Subcutaneous adipose tissue (tissue), 4 donors: ENCODE measurements around the gene CAMTA1. TPM values are rescaled to one million over a fixed set of nuclear protein-coding genes. Genes with fewer than 3 reads are reported as not detected.

Experiments
- total RNA-seq, 4 donors: library from RNA; depleted of rRNA; stranded (reverse); fragments of >200 nt; gene quantifications; one replicate each; pipeline ENCODE4 v1.1.0, GENCODE V29; 2016
- TF ChIP-seq, protein P1 (sequence below): fragments of 450-650 bp; IDR thresholded peaks from one replicate; pipeline ENCODE4 v1.5.1; 2016; ENCODE audit warnings: low read depth, mild to moderate bottlenecking, control low read depth, antibody characterized with exemption, moderate library complexity

Gene CAMTA1
- total RNA-seq, 4 donors from 2014 or later: 58.6 to 82.5 (median 78.0) TPM

DNA sequence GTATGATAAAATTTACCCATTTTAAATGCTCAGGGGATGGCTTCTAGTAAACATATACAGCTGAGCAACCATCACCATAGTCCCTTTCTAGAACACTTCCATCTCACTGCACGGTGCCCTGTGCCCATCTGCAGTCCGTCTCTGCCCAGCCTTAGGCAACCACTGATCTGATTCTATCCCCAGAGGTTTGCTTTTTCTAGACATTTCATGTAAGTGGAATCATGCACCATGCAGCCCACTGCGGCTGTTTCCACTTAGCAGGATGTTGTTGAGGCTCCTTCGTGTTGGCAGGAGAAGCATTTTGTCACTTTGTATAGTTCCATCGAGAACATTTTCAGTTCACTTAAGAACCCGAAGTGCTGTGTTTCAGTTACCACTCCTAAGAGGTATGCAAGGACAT is 958.1 kb downstream of the CAMTA1 start:
- TF ChIP-seq, protein P1, sequence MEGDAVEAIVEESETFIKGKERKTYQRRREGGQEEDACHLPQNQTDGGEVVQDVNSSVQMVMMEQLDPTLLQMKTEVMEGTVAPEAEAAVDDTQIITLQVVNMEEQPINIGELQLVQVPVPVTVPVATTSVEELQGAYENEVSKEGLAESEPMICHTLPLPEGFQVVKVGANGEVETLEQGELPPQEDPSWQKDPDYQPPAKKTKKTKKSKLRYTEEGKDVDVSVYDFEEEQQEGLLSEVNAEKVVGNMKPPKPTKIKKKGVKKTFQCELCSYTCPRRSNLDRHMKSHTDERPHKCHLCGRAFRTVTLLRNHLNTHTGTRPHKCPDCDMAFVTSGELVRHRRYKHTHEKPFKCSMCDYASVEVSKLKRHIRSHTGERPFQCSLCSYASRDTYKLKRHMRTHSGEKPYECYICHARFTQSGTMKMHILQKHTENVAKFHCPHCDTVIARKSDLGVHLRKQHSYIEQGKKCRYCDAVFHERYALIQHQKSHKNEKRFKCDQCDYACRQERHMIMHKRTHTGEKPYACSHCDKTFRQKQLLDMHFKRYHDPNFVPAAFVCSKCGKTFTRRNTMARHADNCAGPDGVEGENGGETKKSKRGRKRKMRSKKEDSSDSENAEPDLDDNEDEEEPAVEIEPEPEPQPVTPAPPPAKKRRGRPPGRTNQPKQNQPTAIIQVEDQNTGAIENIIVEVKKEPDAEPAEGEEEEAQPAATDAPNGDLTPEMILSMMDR: no peak

DNA sequence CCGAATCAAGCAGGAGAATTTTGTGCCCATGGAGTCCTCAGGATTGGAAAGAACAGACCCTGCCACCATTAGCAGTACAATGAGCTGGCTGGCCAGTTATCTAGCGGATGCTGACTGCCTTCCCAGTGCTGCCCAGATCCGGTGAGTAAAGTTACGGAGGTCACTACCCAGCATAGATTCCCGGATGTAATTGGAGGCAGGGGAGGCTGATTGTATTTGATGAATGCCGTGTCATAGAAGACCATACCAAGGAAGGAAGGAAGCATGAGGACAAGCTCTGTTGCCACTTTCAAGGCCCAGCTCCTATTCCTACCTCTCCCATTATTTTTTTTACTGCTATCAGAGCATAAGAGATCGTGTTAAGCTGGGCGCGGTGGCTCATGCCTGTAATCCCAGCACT is 959.6 kb downstream of the CAMTA1 start:
- TF ChIP-seq, protein P1: no peak

DNA sequence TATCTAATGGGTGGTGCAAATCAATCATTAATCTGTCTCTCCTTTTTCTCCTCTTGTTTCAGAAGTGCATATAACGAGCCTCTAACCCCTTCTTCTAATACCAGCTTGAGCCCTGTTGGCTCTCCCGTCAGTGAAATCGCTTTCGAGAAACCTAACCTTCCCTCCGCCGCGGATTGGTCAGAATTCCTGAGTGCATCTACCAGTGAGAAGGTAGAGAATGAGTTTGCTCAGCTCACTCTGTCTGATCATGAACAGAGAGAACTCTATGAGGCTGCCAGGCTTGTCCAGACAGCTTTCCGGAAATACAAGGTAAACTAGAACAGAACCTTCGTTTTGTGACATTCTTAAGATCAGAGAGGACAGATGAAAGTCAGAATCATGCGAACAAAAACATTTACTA is 960.5 kb downstream of the CAMTA1 start:
- TF ChIP-seq, protein P1: no peak

DNA sequence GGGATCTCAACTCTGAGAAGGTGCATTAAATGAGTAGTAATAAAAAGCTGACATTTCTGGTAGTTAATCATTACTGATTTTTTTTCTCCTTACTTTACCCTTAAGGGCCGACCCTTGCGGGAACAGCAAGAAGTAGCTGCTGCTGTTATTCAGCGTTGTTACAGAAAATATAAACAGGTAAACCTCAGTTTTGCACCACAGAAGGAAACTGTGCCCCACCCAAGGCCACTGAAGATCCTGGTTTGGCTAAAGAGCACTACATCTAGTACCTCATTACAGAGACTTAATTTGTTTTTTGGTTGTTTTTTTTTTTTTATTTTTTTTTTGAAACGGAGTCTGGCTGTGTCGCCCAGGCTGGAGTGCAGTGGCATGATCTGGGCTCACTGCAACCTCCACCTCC is 962.4 kb downstream of the CAMTA1 start:
- TF ChIP-seq, protein P1: no peak

DNA sequence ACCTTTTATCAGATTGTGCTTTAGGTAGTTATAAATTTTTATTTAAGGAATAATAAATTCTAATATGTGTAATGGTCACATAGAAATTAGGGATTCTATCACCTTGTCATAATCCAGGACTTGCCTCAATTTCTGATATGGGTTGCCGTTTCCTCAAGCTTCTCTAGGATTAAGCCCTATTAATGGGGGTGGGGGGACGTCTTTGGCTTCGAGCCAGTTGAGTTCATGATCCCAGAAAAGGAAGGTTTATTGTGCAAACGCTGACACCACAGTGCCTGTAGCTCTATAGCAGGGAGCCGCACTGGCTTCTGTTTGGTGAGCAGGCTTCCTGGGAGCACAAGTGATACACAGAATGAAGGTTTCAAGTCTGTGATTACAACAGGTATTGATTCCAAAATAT is 963.9 kb downstream of the CAMTA1 start:
- TF ChIP-seq, protein P1: no peak

DNA sequence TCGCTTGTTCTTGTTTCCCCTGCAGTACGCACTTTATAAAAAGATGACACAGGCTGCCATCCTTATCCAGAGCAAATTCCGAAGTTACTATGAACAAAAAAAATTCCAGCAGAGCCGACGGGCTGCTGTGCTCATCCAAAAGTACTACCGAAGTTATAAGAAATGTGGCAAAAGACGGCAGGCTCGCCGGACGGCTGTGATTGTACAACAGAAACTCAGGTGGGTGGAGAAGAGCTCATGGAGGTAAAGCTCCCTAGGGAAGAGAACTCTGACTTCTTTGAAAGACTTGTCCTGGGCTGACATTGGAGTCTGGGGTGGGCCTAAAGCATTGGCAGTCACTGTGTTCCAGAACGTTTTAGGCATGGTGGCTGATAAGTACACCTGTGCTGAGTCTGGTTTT is 965.9 kb downstream of the CAMTA1 start:
- TF ChIP-seq, protein P1: no peak

DNA sequence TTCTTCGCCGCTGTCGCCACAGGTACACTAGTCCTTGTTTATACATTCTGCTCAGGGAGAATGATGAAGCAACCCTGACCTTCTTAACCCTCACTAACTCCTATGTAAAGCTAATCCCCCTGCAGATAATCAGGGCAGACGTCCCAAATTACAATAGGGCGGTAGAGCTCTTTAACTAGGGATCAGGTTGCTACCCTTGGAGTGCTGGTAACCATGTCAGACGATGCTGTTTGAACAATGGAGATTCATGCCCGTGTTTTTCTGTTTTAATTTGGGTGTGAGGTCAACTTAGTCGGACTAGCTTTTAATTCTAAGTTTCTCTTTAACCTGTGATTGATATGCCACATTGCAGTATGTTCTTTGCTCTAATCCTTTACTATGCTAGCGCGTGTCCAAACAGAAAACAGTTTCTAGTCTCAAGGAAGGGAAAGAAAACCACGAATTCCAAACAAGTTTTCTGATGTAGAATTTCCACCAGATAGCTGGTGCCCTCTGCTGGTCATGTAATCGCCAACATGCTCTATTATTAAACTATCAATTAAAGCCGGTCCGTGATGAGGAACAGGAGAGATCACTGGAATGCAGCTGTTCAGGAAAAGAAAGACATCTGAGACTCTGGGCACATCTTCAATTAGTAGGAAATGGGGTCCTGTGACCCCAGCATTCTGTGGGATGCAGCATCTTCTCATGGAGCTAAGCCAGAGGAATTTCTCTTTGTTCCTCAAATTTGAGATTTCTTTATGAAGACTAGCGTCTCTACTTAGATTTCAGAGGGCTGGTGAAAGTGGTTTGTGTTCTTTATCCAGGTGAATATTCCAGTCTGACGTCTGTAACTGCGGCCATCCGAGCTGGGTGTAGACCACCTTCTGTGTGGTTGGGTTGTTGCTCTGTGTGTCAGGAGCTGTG is 967.5 kb downstream of the CAMTA1 start:
- TF ChIP-seq, protein P1: no peak
